ENCODE measurements around the gene MAP1S. TPM values are rescaled to one million over a fixed set of nuclear protein-coding genes. Genes with fewer than 3 reads are reported as not detected.

The MAP1S gene
- total and polyA plus RNA-seq, 2 of the 13 experiments (the other 11 are each of a cell fraction or from before 2014, with no cell fraction given), result 3.8 to 7.3 TPM

DNA sequence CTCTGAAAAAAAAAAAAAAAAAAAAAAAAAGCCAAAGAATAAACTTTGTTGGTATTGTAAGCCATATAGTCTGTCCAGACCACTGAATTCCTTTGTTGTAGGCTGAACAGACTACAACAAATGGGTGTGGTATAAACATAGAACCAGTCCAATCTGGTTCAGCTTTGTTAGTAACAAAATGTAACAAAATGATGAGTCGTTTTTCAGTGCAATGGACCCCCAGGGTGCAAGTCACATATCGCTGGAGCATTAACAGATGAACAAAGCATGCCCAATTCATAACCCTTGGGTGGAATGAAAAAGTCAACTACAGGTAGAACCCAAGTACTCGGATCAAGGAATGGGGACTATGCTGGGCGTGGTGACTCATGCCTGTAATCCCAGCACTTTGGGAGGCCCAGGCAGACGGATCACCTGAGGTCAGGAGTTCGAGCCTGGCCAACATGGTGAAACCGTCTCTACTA lies 18.4 kb downstream of the MAP1S start (continued):
- TF ChIP-seq, protein P1, sequence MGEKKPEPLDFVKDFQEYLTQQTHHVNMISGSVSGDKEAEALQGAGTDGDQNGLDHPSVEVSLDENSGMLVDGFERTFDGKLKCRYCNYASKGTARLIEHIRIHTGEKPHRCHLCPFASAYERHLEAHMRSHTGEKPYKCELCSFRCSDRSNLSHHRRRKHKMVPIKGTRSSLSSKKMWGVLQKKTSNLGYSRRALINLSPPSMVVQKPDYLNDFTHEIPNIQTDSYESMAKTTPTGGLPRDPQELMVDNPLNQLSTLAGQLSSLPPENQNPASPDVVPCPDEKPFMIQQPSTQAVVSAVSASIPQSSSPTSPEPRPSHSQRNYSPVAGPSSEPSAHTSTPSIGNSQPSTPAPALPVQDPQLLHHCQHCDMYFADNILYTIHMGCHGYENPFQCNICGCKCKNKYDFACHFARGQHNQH (CRISPR knock-in tag; IDR thresholded peaks at IDR 0.05), result no peak

GRCh38 chr19:17739121-17739875 lies 20.0 kb downstream of the MAP1S start:
- CTCF ChIA-PET (ENCODE audit: low intra/inter-chr PET ratio, low total read pairs), result no interaction called here
- no peak overlapping the region for H3K27ac ChIP-seq (ENCODE audit: extremely low read length, insufficient read depth, low read length)
- TF ChIP-seq ZNF335 (CRISPR knock-in tag; IDR thresholded peaks at IDR 0.05) (no peak), ATF1 (CRISPR knock-in tag; IDR thresholded peaks at IDR 0.05) (no peak), ZNF557 (CRISPR knock-in tag; IDR thresholded peaks at IDR 0.05) (no peak), SOX13 (IDR thresholded peaks at IDR 0.05) (no peak), SOX13 (CRISPR knock-in tag; conservative IDR thresholded peaks at IDR 0.05 in 1 of 2, IDR thresholded peaks at IDR 0.05 in 1 of 2) (no peak), GABPA (IDR thresholded peaks at IDR 0.05; ENCODE audit: low read depth, low read length) (no peak), GABPA (CRISPR knock-in tag; IDR thresholded peaks at IDR 0.05; ENCODE audit: low read depth) (no peak)
- TF ChIP-seq, protein P2, sequence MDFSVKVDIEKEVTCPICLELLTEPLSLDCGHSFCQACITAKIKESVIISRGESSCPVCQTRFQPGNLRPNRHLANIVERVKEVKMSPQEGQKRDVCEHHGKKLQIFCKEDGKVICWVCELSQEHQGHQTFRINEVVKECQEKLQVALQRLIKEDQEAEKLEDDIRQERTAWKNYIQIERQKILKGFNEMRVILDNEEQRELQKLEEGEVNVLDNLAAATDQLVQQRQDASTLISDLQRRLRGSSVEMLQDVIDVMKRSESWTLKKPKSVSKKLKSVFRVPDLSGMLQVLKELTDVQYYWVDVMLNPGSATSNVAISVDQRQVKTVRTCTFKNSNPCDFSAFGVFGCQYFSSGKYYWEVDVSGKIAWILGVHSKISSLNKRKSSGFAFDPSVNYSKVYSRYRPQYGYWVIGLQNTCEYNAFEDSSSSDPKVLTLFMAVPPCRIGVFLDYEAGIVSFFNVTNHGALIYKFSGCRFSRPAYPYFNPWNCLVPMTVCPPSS (IDR thresholded peaks at IDR 0.05), result no peak
- intact Hi-C loops (cut with micrococcal nuclease; ENCODE audit: unreplicated experiment) (no loop called here), in situ Hi-C loops (cut with HindIII; ENCODE audit: extremely low pct_ligation_motif_present, low pct_unique_long_range_greater_than_20kb) (no loop called here)
- ATAC-seq, result peak; percentile 26; the same call in 1 of the 3 replicates
- FAIRE-seq, result no peak
- H3K4me2 ChIP-seq (ENCODE audit: low read depth, low read length), result no peak overlapping the region
- BruUV-seq (replicated peaks), result no TSS peak
- H3K4me3 ChIP-seq (replicated peaks in 1 of 3; ENCODE audit: insufficient read depth in 1 of 3, low read depth in 2 of 3, low read length in 3 of 3), result no peak overlapping the region
- H3K79me2 ChIP-seq (ENCODE audit: insufficient read depth, low read length), result no peaks in the 10 kb centered on the region
- H2AFZ ChIP-seq (ENCODE audit: low read length), result no peak overlapping the region
- no peaks in the 10 kb centered on the region for H4K20me1 ChIP-seq (ENCODE audit: insufficient read depth, low read length)
- POLR2A ChIA-PET, result no interaction called here
- no peaks in the 10 kb centered on the region for H3K9me3 ChIP-seq (ENCODE audit: low read length)
- no peaks in the 10 kb centered on the region for H3K4me1 ChIP-seq (ENCODE audit: insufficient read depth, low read length)
- no peak for DNase-seq (ENCODE audit: low spot score)
- H3K9ac ChIP-seq (ENCODE audit: insufficient read depth, low read depth, low read length), result no peak overlapping the region
- no peaks in the 10 kb centered on the region for H3K27me3 ChIP-seq (ENCODE audit: control insufficient read depth in 1 of 2, insufficient read depth in 2 of 2, low read length in 2 of 2)
- WGBS (ENCODE audit: low lambda C conversion rate), result 92% methylated on average over 15 of the region's 18 CpGs
- peaks cover 1 to 6% of the 10 kb centered on the region in 2 experiments; a peak in 3 of 5 replicates for H3K36me3 ChIP-seq (replicated peaks in 1 of 2; ENCODE audit: control insufficient read depth in 1 of 2, insufficient read depth in 2 of 2, low read length in 2 of 2)
